Measurements from ENCODE around the gene CHST8. TPM values are rescaled to one million over a fixed set of nuclear protein-coding genes. Genes with fewer than 3 reads are reported as not detected.

CHST8 gene
- total and polyA plus RNA-seq, 11 donors = 0.10 to 0.88 (median 0.22) TPM; not detected in 3

- Histone ChIP-seq H3K27ac (peak overlapping the region in 8 of 12 donors; percentile 19 to 96 (median 88)), H3K27me3 (no peaks in the 10 kb centered on the region), H3K4me3 (no peak overlapping the region), H3K4me1 (peaks cover 0 to 41% (median 21%) of the 10 kb centered on the region in 12 donors), H3K36me3 (no peaks in the 10 kb centered on the region), H3K9me3 (peaks cover 0 to 7% (median 0%) of the 10 kb centered on the region in 12 donors)
- WGBS, 4 donors = 59 to 78% (median 65%) methylated on average over 2 of the region's 2 CpGs
- intact Hi-C loops (cut with DNase I) = loop anchor here in 6 of 10 donors (2.0 to 5.0 kb wide), 5 partner anchors 25 to 85 kb away; partner anchors contain the start of gene KCTD15 (in 1 of the 6)
- DNase-seq = peak in 1 of 5 donors; percentile 1
- TF ChIP-seq, protein P1, sequence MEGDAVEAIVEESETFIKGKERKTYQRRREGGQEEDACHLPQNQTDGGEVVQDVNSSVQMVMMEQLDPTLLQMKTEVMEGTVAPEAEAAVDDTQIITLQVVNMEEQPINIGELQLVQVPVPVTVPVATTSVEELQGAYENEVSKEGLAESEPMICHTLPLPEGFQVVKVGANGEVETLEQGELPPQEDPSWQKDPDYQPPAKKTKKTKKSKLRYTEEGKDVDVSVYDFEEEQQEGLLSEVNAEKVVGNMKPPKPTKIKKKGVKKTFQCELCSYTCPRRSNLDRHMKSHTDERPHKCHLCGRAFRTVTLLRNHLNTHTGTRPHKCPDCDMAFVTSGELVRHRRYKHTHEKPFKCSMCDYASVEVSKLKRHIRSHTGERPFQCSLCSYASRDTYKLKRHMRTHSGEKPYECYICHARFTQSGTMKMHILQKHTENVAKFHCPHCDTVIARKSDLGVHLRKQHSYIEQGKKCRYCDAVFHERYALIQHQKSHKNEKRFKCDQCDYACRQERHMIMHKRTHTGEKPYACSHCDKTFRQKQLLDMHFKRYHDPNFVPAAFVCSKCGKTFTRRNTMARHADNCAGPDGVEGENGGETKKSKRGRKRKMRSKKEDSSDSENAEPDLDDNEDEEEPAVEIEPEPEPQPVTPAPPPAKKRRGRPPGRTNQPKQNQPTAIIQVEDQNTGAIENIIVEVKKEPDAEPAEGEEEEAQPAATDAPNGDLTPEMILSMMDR (IDR thresholded peaks at IDR 0.05) = no peak
- no peak for TF ChIP-seq POLR2A (IDR thresholded peaks at IDR 0.05)
- no peak for ATAC-seq
Measured at GRCh38 chr19:33821871-33822270, 200.1 kb downstream of the CHST8 start.

Other genes with a start within 250 kb of the CHST8 start
- gene CEBPG, start 248.2 kb upstream of the CHST8 start, total RNA-seq = 10 to 100 TPM; 11.8 to 18.3 (median 14.7) TPM
- 10 to 100 TPM; 12.4 to 30.7 TPM for gene CEBPG, start 248.2 kb upstream of the CHST8 start, polyA plus RNA-seq
- gene PEPD, start 100.2 kb upstream of the CHST8 start, total RNA-seq = 10 to 100 TPM; 24.1 to 45.7 (median 29.9) TPM
- 10 to 100 TPM; 19.4 to 43.7 TPM for gene PEPD, start 100.2 kb upstream of the CHST8 start, polyA plus RNA-seq
- 10 to 100 TPM in 4 of 9 donors, 1 to 10 TPM in 5; 5.4 to 36.9 (median 9.8) TPM for gene KCTD15, start 174.9 kb downstream of the CHST8 start, total RNA-seq
- 10 to 100 TPM in 1 of 2 donors, 1 to 10 TPM in 1; 6.8 to 16.7 TPM for gene KCTD15, start 174.9 kb downstream of the CHST8 start, polyA plus RNA-seq